Measurements from ENCODE around the gene TMEM115. TPM values are rescaled to one million over a fixed set of nuclear protein-coding genes. Genes with fewer than 3 reads are reported as not detected.

TMEM115 gene
- total RNA-seq, 1 donor from 2014 or later: 55.7 TPM

DNA sequence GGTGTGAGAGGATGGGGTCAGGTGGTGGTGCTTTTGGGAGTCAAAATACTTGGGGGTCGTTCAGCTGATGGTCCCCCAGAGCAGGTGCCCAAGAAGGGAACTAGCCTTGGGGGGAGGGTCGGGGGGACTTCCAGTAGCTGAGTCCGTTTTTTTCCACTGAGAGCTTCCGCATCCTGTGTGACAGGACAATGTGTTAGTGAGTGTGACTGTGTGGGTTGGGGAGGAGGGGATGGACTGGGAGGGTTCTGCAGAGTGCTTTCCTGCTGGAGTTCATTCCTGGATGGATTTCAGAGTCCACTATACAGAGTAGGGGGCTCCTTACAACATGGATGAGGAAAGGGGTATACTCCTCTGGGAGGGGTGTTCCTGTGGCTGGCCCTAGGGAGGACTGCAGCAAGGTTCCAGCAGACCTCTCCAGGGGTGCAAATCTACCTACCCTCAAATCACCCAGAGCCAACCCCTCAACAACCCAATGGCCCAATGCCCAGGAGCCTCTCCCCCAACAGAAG, 36.2 kb downstream of the TMEM115 start:
- peaks cover 12 to 37% of the 10 kb centered on the region in 2 donors for H3K4me1 ChIP-seq

DNA sequence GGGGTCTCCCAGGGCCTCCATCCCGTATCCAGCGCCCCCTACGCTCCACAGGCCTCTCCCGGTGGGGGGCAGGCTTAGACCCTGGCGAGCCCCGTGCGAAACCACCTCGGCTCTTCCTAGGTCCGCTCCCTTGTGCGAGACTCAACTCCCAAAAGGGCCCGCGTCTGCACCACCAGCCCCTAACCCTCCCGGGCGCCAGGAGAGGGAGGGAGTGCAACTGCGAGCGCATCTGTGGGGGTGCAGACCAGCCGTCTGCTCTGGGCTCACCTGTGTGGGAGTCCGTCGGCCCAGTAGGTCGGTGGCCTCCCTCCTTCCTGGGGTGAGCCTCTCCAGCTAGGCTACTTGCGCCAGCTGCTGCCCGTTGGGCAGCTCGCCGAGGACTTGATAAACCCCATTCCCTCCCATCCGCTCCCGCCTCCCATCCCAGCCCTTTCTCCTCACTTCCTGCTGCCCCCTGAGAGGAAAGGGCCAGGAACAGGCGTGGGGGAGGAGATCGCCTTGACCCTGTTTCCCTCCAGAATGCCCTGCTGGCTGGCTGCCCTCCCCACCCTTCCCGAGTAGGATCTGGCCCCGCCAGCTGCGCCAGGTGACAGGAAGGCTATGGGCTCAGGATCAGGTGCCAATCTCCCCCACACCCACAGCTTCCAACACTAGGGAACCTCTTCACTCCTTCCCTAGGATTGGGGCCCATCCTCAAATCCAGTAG, 36.8 kb downstream of the TMEM115 start, which contains the start of gene HYAL2:
Gene HYAL2, minus strand, starts transcription at position 360 of the 706 bp plus-strand sequence. CDS start 2,256 bp downstream, outside the sequence.
- H3K36me3 ChIP-seq: peaks cover 0 to 25% of the 10 kb centered on the region in 2 donors
- intact Hi-C loops (cut with DNase I): no loop called here
- DNase-seq (ENCODE audit: low spot score in 2 of 2): peak in 1 of 2 donors; percentile 70
- TF ChIP-seq, protein P1, sequence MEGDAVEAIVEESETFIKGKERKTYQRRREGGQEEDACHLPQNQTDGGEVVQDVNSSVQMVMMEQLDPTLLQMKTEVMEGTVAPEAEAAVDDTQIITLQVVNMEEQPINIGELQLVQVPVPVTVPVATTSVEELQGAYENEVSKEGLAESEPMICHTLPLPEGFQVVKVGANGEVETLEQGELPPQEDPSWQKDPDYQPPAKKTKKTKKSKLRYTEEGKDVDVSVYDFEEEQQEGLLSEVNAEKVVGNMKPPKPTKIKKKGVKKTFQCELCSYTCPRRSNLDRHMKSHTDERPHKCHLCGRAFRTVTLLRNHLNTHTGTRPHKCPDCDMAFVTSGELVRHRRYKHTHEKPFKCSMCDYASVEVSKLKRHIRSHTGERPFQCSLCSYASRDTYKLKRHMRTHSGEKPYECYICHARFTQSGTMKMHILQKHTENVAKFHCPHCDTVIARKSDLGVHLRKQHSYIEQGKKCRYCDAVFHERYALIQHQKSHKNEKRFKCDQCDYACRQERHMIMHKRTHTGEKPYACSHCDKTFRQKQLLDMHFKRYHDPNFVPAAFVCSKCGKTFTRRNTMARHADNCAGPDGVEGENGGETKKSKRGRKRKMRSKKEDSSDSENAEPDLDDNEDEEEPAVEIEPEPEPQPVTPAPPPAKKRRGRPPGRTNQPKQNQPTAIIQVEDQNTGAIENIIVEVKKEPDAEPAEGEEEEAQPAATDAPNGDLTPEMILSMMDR (IDR thresholded peaks at IDR 0.05): no peak
- peak within 1 kb of the TSS; percentile 66 to 81 for H3K4me3 ChIP-seq
- H3K9me3 ChIP-seq: no peaks in the 10 kb centered on the region
- peak within 1 kb of the TSS; percentile 92 to 93 for H3K27ac ChIP-seq
- H3K4me1 ChIP-seq: peaks cover 12 to 36% of the 10 kb centered on the region in 2 donors
- H3K27me3 ChIP-seq: no peaks in the 10 kb centered on the region

More for the DNA sequence above, 36.2 kb downstream of the TMEM115 start:
- Histone ChIP-seq H3K36me3 (peaks cover 0 to 22% of the 10 kb centered on the region in 2 donors), H3K4me3 (no peak overlapping the region), H3K9me3 (no peaks in the 10 kb centered on the region), H3K27ac (peak overlapping the region; percentile 92 to 93), H3K27me3 (no peaks in the 10 kb centered on the region)
- intact Hi-C loops (cut with DNase I): no loop called here
- TF ChIP-seq, protein P1 (IDR thresholded peaks at IDR 0.05): no peak
- peak in 1 of 2 donors; percentile 67 for DNase-seq (ENCODE audit: low spot score in 2 of 2)

DNA sequence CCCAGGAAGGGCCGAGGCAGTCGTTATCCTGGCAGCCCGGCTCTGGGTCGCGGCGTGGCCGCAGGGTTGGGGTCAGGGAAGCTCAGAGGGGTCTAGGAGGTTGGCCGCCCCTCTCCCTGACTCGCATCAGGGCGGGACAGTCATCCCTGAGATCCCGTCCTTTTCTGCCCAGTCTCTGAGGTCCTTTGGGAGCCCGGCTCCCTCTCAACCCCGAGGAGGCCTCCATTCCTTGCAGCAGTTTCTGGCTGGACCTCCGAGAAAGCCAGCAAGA, 37.3 kb downstream of the TMEM115 start:
- Histone ChIP-seq H3K36me3 (peaks cover 0 to 26% of the 10 kb centered on the region in 2 donors), H3K4me3 (peak overlapping the region; percentile 66 to 81), H3K27ac (peak overlapping the region; percentile 92 to 93), H3K27me3 (no peaks in the 10 kb centered on the region), H3K4me1 (peaks cover 10 to 31% of the 10 kb centered on the region in 2 donors), H3K9me3 (no peaks in the 10 kb centered on the region)
- DNase-seq (ENCODE audit: low spot score in 2 of 2): no peak
- TF ChIP-seq, protein P1 (IDR thresholded peaks at IDR 0.05): no peak
- intact Hi-C loops (cut with DNase I): no loop called here

DNA sequence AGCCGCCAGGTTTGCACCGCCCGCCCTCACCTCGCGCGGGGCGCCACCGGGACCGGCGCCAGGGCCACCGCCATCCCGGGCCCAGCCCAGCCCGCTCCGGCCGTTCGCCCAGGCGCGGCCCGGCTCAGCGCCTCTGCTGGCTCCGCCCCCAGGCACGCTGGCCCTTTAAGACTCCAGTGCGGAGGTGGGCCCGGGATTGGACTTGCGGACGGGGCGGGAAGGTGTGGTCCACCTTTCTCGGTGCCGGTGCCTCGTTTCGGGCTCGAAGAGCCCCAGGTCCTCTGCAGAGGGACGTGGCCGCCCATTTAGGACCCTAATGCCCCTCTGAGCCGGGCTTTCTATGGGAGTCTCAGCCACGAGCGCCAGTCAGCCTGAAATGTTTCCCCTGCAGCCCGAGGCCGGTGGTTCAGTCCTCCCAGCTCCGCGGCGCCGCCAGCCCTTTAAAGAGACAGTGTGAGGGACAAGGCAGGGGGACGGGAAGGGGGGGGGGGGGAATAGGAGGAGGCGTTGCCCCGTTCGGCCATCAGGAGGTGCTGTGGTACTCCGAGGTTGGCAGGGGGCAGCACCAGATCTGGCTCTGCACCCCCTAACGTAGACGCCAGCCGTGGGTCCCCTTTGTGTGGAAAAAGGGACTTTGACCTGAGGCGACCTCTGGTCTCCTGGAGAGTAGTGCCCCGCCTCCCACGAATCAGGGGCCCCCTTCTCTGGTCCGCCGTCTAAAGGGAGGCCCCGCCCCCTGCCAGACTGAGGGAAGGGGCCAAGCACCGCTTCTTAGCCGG, 37.8 kb downstream of the TMEM115 start:
- H3K36me3 ChIP-seq: peaks cover 0 to 31% of the 10 kb centered on the region in 2 donors
- DNase-seq (ENCODE audit: low spot score in 2 of 2): peak in 1 of 2 donors; percentile 94
- TF ChIP-seq, protein P1 (IDR thresholded peaks at IDR 0.05): peak; percentile 26 to 63 (median 44)

DNA sequence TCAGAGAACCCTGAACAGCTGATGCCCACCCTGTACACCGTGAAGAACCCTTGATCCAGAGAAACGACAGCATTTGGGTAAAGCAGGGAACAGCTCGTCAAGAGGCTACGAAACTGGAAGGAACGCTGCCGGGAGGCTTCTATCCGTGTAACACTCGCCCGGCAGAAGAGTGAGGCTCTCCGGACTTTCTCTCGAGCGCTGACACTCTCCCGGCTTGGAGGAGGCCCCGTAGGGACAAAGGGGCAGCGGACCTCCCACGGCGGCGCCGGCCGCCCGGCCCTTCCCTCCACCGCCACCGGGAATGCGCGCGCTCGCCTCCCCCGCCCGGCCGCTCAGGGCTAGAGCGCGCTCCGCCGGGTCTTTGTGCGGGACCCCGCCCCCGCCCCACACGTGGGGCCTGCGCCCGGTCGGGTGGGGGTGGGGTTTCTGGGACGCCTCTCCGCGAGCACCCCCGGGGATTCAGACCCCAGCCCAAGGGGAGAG, 38.4 kb downstream of the TMEM115 start:
- H3K36me3 ChIP-seq: peaks cover 0 to 31% of the 10 kb centered on the region in 2 donors
- no peaks in the 10 kb centered on the region for H3K9me3 ChIP-seq
- TF ChIP-seq, protein P1 (IDR thresholded peaks at IDR 0.05): peak in 1 of 3 experiments; percentile 5
- H3K4me3 ChIP-seq: peak overlapping the region; percentile 66 to 81
- peak overlapping the region; percentile 92 to 93 for H3K27ac ChIP-seq
- no peaks in the 10 kb centered on the region for H3K27me3 ChIP-seq
- intact Hi-C loops (cut with DNase I): loop anchor here (1.0 kb wide), 1 partner anchor 22 kb away; the partner anchor contains the start of genes HYAL3 and NAA80
- peaks cover 8 to 28% of the 10 kb centered on the region in 2 donors for H3K4me1 ChIP-seq
- DNase-seq (ENCODE audit: low spot score in 2 of 2): peak in 1 of 2 donors; percentile 86

More for the DNA sequence above, 37.8 kb downstream of the TMEM115 start:
- peak overlapping the region; percentile 92 to 93 for H3K27ac ChIP-seq
- intact Hi-C loops (cut with DNase I): loop anchor here (1.0 kb wide), 1 partner anchor 22 kb away; the partner anchor contains the start of genes HYAL3 and NAA80
- H3K4me3 ChIP-seq: peak overlapping the region; percentile 66 to 81
- no peaks in the 10 kb centered on the region for H3K27me3 ChIP-seq
- no peaks in the 10 kb centered on the region for H3K9me3 ChIP-seq
- H3K4me1 ChIP-seq: peaks cover 8 to 28% of the 10 kb centered on the region in 2 donors
